ENCODE data around the gene GOLGA8T.
"Not testable (repeated sequence)": the region's sequence is repeated elsewhere in the genome, so short reads cannot be mapped to it uniquely, and the experiment has no call there.

Gene GOLGA8T

DNA sequence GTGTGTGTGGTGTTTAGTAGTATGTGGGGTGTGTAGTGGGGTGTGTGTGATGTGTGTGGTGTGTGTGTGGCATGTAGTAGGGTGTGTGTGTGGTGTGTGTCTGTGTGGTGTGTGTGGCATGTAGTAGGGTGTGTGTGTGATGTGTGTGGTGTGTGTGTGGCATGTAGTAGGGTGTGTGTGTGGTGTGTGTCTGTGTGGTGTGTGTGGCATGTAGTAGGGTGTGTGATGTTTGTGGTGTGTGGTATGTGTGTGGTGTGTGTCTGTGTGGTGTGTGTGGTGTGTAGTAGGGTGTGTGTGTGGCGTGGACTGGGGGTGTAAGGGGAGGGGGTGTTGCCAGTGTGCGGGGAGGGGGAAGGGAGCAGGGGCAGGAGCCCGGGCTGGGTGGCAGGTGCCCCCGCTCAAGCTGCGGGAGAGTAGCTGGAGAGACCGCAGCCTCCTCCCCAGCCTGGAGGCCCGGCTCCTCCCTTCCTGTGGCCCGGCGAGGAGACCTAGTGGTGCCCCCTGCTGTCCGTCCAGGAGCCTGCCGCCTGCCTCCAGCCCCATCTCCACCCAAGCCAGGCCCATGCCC lies 38.3 kb downstream of the GOLGA8T start:
- not testable (repeated sequence) for H3K27ac ChIP-seq; H3K9me3 ChIP-seq (ENCODE audit: low read depth, low read length); H3K9ac ChIP-seq (ENCODE audit: insufficient read length); H3K4me3 ChIP-seq; DNase-seq (ENCODE audit: low read depth, low spot score); H3K36me3 ChIP-seq (ENCODE audit: insufficient read depth, low read length)

GRCh38 chr15:30175291-30175690 lies 40.4 kb downstream of the GOLGA8T start:
- H3K36me3 ChIP-seq (ENCODE audit: insufficient read depth, low read length); H3K9ac ChIP-seq (ENCODE audit: insufficient read length); DNase-seq (ENCODE audit: low read depth, low spot score); H3K27ac ChIP-seq; H3K4me3 ChIP-seq; H3K9me3 ChIP-seq (ENCODE audit: low read depth, low read length): not testable (repeated sequence)

- not testable (repeated sequence) for DNase-seq (ENCODE audit: low read depth, low spot score); H3K9me3 ChIP-seq (ENCODE audit: low read depth, low read length); H3K9ac ChIP-seq (ENCODE audit: insufficient read length); H3K36me3 ChIP-seq (ENCODE audit: insufficient read depth, low read length); H3K4me3 ChIP-seq; H3K27ac ChIP-seq
These were observed 41.8 kb downstream of the GOLGA8T start for GRCh38 chr15:30176613-30177012.

DNA sequence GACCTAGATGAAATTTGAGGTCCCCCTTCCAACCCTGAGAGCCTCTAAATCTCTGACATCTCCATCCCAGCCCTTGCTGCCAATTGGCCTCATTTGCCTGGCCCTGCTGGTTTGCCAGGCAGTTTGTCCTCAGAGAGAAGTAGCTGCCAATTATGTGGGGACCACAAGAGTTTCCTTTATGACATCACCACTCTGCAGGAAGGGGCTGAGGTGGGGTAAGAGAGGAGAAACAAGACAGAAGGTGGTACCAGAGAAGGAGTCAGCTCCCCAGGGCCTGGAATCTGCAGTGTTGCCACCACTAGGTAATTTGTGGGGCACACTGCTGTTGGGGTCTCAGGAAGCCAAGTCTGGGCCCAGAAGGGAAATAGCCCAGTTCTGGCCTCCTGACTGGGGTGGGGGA lies 45.0 kb downstream of the GOLGA8T start:
- H3K36me3 ChIP-seq (ENCODE audit: insufficient read depth, low read length); H3K9me3 ChIP-seq (ENCODE audit: low read depth, low read length); DNase-seq (ENCODE audit: low read depth, low spot score); H3K4me3 ChIP-seq; H3K9ac ChIP-seq (ENCODE audit: insufficient read length); H3K27ac ChIP-seq: not testable (repeated sequence)

- not testable (repeated sequence) for H3K9me3 ChIP-seq (ENCODE audit: low read depth, low read length); H3K9ac ChIP-seq (ENCODE audit: insufficient read length); H3K36me3 ChIP-seq (ENCODE audit: insufficient read depth, low read length); H3K4me3 ChIP-seq; H3K27ac ChIP-seq; DNase-seq (ENCODE audit: low read depth, low spot score)
These were observed 50.6 kb downstream of the GOLGA8T start for GRCh38 chr15:30185495-30185894.

DNA sequence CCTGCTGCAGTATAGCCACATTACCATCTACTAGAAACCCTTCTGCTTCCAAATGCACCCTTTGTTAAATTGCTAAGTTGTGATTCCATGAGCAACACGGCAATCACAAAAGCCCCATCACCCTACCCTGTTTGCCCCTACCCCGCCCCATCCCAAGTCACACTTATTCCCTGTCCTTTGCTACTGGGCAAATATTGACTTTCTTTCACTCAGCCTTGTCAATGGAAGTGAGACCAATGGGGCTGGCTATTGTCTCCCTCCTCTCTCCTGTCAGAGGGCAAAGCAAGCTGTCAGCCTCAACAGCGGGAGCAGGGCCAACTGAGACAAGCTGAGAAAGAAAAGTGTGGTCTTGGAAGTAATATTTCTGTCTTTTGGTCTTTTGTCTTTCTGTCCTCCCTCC lies 52.6 kb downstream of the GOLGA8T start:
- not testable (repeated sequence) for DNase-seq (ENCODE audit: low read depth, low spot score); H3K36me3 ChIP-seq (ENCODE audit: insufficient read depth, low read length); H3K4me3 ChIP-seq; H3K27ac ChIP-seq; H3K9me3 ChIP-seq (ENCODE audit: low read depth, low read length); H3K9ac ChIP-seq (ENCODE audit: insufficient read length)

DNA sequence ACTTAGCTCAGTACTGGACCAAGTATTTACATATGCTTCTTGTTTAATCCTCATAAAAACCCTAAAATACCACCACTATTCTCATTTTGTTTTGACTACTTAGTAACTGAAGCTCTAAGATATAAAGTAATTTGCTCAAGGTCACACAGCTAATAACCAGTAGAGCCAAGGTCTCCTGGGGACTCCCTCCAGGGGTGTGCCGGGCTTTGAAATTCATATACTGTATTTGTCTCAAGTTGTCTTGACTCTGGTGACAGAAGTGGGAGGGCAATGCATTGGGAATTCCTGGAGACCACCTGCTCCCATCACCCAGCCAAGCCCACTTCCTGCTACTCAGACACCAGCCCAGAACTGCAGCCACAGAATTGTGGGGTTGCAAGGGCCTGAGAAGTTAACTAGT lies 54.9 kb downstream of the GOLGA8T start:
- H3K9ac ChIP-seq (ENCODE audit: insufficient read length); H3K27ac ChIP-seq; DNase-seq (ENCODE audit: low read depth, low spot score); H3K4me3 ChIP-seq; H3K36me3 ChIP-seq (ENCODE audit: insufficient read depth, low read length); H3K9me3 ChIP-seq (ENCODE audit: low read depth, low read length): not testable (repeated sequence)

- H3K4me3 ChIP-seq; DNase-seq (ENCODE audit: low read depth, low spot score); H3K9ac ChIP-seq (ENCODE audit: insufficient read length); H3K36me3 ChIP-seq (ENCODE audit: insufficient read depth, low read length); H3K27ac ChIP-seq; H3K9me3 ChIP-seq (ENCODE audit: low read depth, low read length): not testable (repeated sequence)
These were observed 56.3 kb downstream of the GOLGA8T start for GRCh38 chr15:30191143-30191542.

DNA sequence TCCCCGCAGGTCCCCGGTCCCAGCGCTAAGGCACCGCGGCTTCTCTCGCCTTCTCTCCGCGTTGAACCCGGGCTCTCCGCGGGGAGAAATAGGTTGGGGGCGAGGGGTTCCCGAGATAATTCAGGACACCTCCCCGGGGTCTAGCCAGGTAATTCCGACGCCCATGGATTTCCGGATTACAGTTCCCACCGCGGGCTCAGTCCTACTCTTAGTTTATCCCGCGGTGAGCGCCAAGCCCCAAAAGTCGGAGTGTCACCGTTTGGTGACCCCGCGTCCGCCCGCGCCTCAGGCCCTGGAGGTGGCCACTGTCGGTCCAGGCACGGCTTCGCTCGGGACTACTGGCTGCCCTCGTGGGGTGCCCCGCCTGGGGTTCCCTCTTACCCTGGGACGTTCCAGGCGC lies 56.8 kb downstream of the GOLGA8T start:
- H3K9ac ChIP-seq (ENCODE audit: insufficient read length); H3K36me3 ChIP-seq (ENCODE audit: insufficient read depth, low read length); H3K9me3 ChIP-seq (ENCODE audit: low read depth, low read length); H3K4me3 ChIP-seq; DNase-seq (ENCODE audit: low read depth, low spot score); H3K27ac ChIP-seq: not testable (repeated sequence)

- H3K36me3 ChIP-seq (ENCODE audit: insufficient read depth, low read length); H3K4me3 ChIP-seq; H3K27ac ChIP-seq; H3K9ac ChIP-seq (ENCODE audit: insufficient read length); DNase-seq (ENCODE audit: low read depth, low spot score); H3K9me3 ChIP-seq (ENCODE audit: low read depth, low read length): not testable (repeated sequence)
These were observed 57.4 kb downstream of the GOLGA8T start for GRCh38 chr15:30192119-30192745.

GRCh38 chr15:30192892-30193291 lies 58.0 kb downstream of the GOLGA8T start:
- DNase-seq (ENCODE audit: low read depth, low spot score); H3K4me3 ChIP-seq; H3K27ac ChIP-seq; H3K36me3 ChIP-seq (ENCODE audit: insufficient read depth, low read length); H3K9me3 ChIP-seq (ENCODE audit: low read depth, low read length); H3K9ac ChIP-seq (ENCODE audit: insufficient read length): not testable (repeated sequence)

All from SK-N-MC (cell line).